Activated CD4-positive, alpha-beta T cell treated with anti-CD3 and anti-CD28 coated beads for 36 hours (primary cell): Measurements from ENCODE around the gene TCP1. TPM values are rescaled to one million over a fixed set of nuclear protein-coding genes. Genes with fewer than 3 reads are reported as not detected.
"Not testable (repeated sequence)": the region's sequence is repeated elsewhere in the genome, so short reads cannot be mapped to it uniquely, and the experiment has no call there.

Source experiments
- ATAC-seq: fragments of 200-7000 bp; cut with Tn5 transposase; one replicate; pipeline ENCODE4 v1.10.0; 2021; ENCODE audit warnings: mild to moderate bottlenecking, moderate library complexity
- CTCF ChIA-PET: fragments of 350-600 bp; sonication (Branson Sonifier 250); formaldehyde crosslinking; loops from one replicate; lab custom pipeline; 2021; ENCODE audit warnings: antibody characterized with exemption; lab: Charles Lee
- POLR2A ChIA-PET: fragments of 350-600 bp; sonication (Branson Sonifier 250); formaldehyde crosslinking; loops from one replicate; lab custom pipeline; 2021; ENCODE audit warnings: antibody characterized with exemption, inconsistent platforms; lab: Charles Lee
- DNase-seq: peaks from one replicate; pipeline ENCODE4 v3.0.0-alpha.2; 2020
- H3K27ac Mint-ChIP-seq: one replicate; pipeline ENCODE4 v1.8.0; 2021; ENCODE audit warnings: mixed read lengths
- H3K27me3 Mint-ChIP-seq: one replicate; pipeline ENCODE4 v1.8.0; 2021; ENCODE audit warnings: mixed read lengths
- H3K36me3 Mint-ChIP-seq: one replicate; pipeline ENCODE4 v1.8.0; 2021; ENCODE audit warnings: low read depth, mixed read lengths
- H3K4me1 Mint-ChIP-seq: one replicate; pipeline ENCODE4 v1.8.0; 2021; ENCODE audit warnings: mixed read lengths
- H3K4me3 Mint-ChIP-seq: one replicate; pipeline ENCODE4 v1.8.0; 2021; ENCODE audit warnings: mild to moderate bottlenecking, moderate library complexity, mixed read lengths
- H3K9me3 Mint-ChIP-seq: one replicate; pipeline ENCODE4 v1.8.0; 2021; ENCODE audit warnings: low read depth, mixed read lengths
- intact Hi-C, 2 experiments: fragments of 100-400 bp; cut with DNase I in 1 of 2; cut with micrococcal nuclease in 1 of 2; formaldehyde crosslinking; loops; one replicate each; pipeline versions ENCODE4 v1.14.2 to v1.15.1; 2022 to 2024; cut with DNase I, micrococcal nuclease
- total RNA-seq, 2 experiments: library from RNA; stranded (reverse); gene quantifications; one replicate each; pipeline ENCODE4 v1.2.3, GENCODE V29; 2021

TCP1 gene
- total RNA-seq, 2 experiments from 2014 or later = 358 to 496 TPM

- no peak for DNase-seq
- intact Hi-C loops = loop anchor here in 1 of 2 experiments (5.0 kb wide), 1 partner anchor 32 kb away; the partner anchor contains the start of gene TCP1
- CTCF ChIA-PET = interaction anchor here (1.1 to 1.2 kb wide), 2 partner anchors 12 to 18 kb away, joined by 3 to 4 read pairs; no protein-coding TSS in a partner anchor
- Mint-ChIP-seq H3K36me3 (peaks cover 51% of the 10 kb centered on the region), H3K27me3 (no peaks in the 10 kb centered on the region), H3K9me3 (no peaks in the 10 kb centered on the region), H3K27ac (peak overlapping the region; percentile 65), H3K4me1 (peaks cover 11% of the 10 kb centered on the region), H3K4me3 (no peak overlapping the region)
- no peak for ATAC-seq
- POLR2A ChIA-PET = no interaction called here
Observed at GRCh38 chr6:159754959-159755914, 34.2 kb downstream of the TCP1 start.

- Mint-ChIP-seq H3K9me3 (no peaks in the 10 kb centered on the region), H3K36me3 (peaks cover 57% of the 10 kb centered on the region), H3K27ac (no peak overlapping the region), H3K4me1 (peaks cover 6% of the 10 kb centered on the region), H3K4me3 (no peak overlapping the region), H3K27me3 (no peaks in the 10 kb centered on the region)
- DNase-seq (no peak), ATAC-seq (no peak)
- intact Hi-C loops = loop anchor here in 1 of 2 experiments (5.0 kb wide), 1 partner anchor 33 kb away; the partner anchor contains the start of gene TCP1
- POLR2A ChIA-PET = no interaction called here
- CTCF ChIA-PET = interaction anchor here (1.1 to 1.2 kb wide), 3 partner anchors 11 to 17 kb away, joined by 3 to 4 read pairs (median 3); no protein-coding TSS in a partner anchor
Observed at GRCh38 chr6:159754401-159754800, 35.0 kb downstream of the TCP1 start.

- Mint-ChIP-seq H3K27me3 (no peaks in the 10 kb centered on the region), H3K27ac (peak overlapping the region; percentile 10), H3K4me1 (peaks cover 2% of the 10 kb centered on the region), H3K36me3 (peaks cover 63% of the 10 kb centered on the region), H3K4me3 (no peak overlapping the region), H3K9me3 (no peaks in the 10 kb centered on the region)
- POLR2A ChIA-PET = no interaction called here
- intact Hi-C loops = loop anchor here in 1 of 2 experiments (5.0 kb wide), 1 partner anchor 34 kb away; the partner anchor contains the start of gene TCP1
- CTCF ChIA-PET = interaction anchor here (0.6 to 1.2 kb wide), 3 partner anchors 13 to 404 kb away, joined by 3 read pairs; no protein-coding TSS in a partner anchor
- DNase-seq (no peak), ATAC-seq (no peak)
Observed at GRCh38 chr6:159753081-159753872, 36.1 kb downstream of the TCP1 start.

- Mint-ChIP-seq H3K27me3 (no peaks in the 10 kb centered on the region), H3K36me3 (peaks cover 55% of the 10 kb centered on the region), H3K9me3 (no peaks in the 10 kb centered on the region), H3K27ac (no peak overlapping the region), H3K4me3 (no peak overlapping the region), H3K4me1 (peaks cover 2% of the 10 kb centered on the region)
- POLR2A ChIA-PET = interaction anchor here (0.5 to 0.8 kb wide), 2 partner anchors 9 to 23 kb away, joined by 3 to 4 read pairs; no protein-coding TSS in a partner anchor
- intact Hi-C loops = loop anchor here in 1 of 2 experiments (5.0 kb wide), 1 partner anchor 36 kb away; the partner anchor contains the start of gene TCP1
- DNase-seq (no peak), ATAC-seq (no peak)
- CTCF ChIA-PET = interaction anchor here (0.6 to 1.5 kb wide), 4 partner anchors 10 to 30 kb away, joined by 3 to 6 read pairs (median 4); no protein-coding TSS in a partner anchor
Observed at GRCh38 chr6:159751448-159751847, 38.0 kb downstream of the TCP1 start.

- Mint-ChIP-seq H3K36me3 (peaks cover 56% of the 10 kb centered on the region), H3K27ac (peak overlapping the region; percentile 70)
- CTCF ChIA-PET = interaction anchor here (0.7 to 1.3 kb wide), 2 partner anchors 17 to 49 kb away, joined by 3 read pairs; no protein-coding TSS in a partner anchor
- DNase-seq, H3K4me1 Mint-ChIP-seq, ATAC-seq, POLR2A ChIA-PET, intact Hi-C loops, H3K9me3 Mint-ChIP-seq, H3K4me3 Mint-ChIP-seq, H3K27me3 Mint-ChIP-seq: not testable (repeated sequence)
Observed at GRCh38 chr6:159748127-159748526, 41.3 kb downstream of the TCP1 start.

- CTCF ChIA-PET = interaction anchor here (1.3 to 1.5 kb wide), 2 partner anchors 15 to 18 kb away, joined by 3 to 4 read pairs; no protein-coding TSS in a partner anchor
- no peaks in the 10 kb centered on the region for H3K27me3 Mint-ChIP-seq
- no peak for ATAC-seq
- no peak overlapping the region for H3K27ac Mint-ChIP-seq
- intact Hi-C loops = no loop called here
- peaks cover 58% of the 10 kb centered on the region for H3K36me3 Mint-ChIP-seq
- H3K9me3 Mint-ChIP-seq = no peaks in the 10 kb centered on the region
- H3K4me3 Mint-ChIP-seq = no peak overlapping the region
- DNase-seq = no peak
- H3K4me1 Mint-ChIP-seq = peaks cover 4% of the 10 kb centered on the region
- POLR2A ChIA-PET = no interaction called here
Observed at GRCh38 chr6:159746759-159747158, 42.6 kb downstream of the TCP1 start.

GRCh38 chr6:159745081-159745480 is 44.3 kb downstream of the TCP1 start:
- DNase-seq = no peak
- Mint-ChIP-seq H3K27me3 (no peaks in the 10 kb centered on the region), H3K9me3 (no peaks in the 10 kb centered on the region), H3K4me3 (no peak overlapping the region), H3K36me3 (peaks cover 67% of the 10 kb centered on the region), H3K27ac (no peak overlapping the region), H3K4me1 (peaks cover 6% of the 10 kb centered on the region)
- ChIA-PET CTCF (no interaction called here), POLR2A (no interaction called here)
- no peak for ATAC-seq
- intact Hi-C loops = no loop called here

GRCh38 chr6:159742165-159742564 is 47.2 kb downstream of the TCP1 start:
- H3K9me3 Mint-ChIP-seq = no peaks in the 10 kb centered on the region
- DNase-seq (no peak), ATAC-seq (no peak)
- intact Hi-C loops = loop anchor here in 1 of 2 experiments (5.0 kb wide), 1 partner anchor 40 kb away; no protein-coding TSS in a partner anchor
- CTCF ChIA-PET = interaction anchor here (0.7 to 2.0 kb wide), 3 partner anchors 9 to 14 kb away, joined by 3 to 5 read pairs (median 3); no protein-coding TSS in a partner anchor
- H3K36me3 Mint-ChIP-seq = peaks cover 48% of the 10 kb centered on the region
- H3K4me1 Mint-ChIP-seq = peaks cover 19% of the 10 kb centered on the region
- no peaks in the 10 kb centered on the region for H3K27me3 Mint-ChIP-seq
- H3K27ac Mint-ChIP-seq = peak overlapping the region; percentile 55
- POLR2A ChIA-PET = interaction anchor here (0.7 kb wide), 1 partner anchor 20 kb away, joined by 3 read pairs; the partner anchor contains the start of gene ACAT2
- no peak overlapping the region for H3K4me3 Mint-ChIP-seq

- Mint-ChIP-seq H3K9me3 (no peaks in the 10 kb centered on the region), H3K36me3 (peaks cover 34% of the 10 kb centered on the region), H3K4me3 (no peak overlapping the region), H3K27ac (no peak overlapping the region), H3K27me3 (no peaks in the 10 kb centered on the region), H3K4me1 (peaks cover 28% of the 10 kb centered on the region)
- intact Hi-C loops = no loop called here
- CTCF ChIA-PET = interaction anchor here (0.7 to 1.2 kb wide), 4 partner anchors 14 to 49 kb away, joined by 3 to 4 read pairs (median 3); no protein-coding TSS in a partner anchor
- POLR2A ChIA-PET = no interaction called here
- DNase-seq (no peak), ATAC-seq (no peak)
Observed at GRCh38 chr6:159739341-159739740, 50.1 kb downstream of the TCP1 start.

GRCh38 chr6:159736908-159737307 is 52.5 kb downstream of the TCP1 start:
- no peaks in the 10 kb centered on the region for H3K9me3 Mint-ChIP-seq
- CTCF ChIA-PET = interaction anchor here (1.0 to 1.8 kb wide), 4 partner anchors 8 to 49 kb away, joined by 3 to 12 read pairs (median 4); no protein-coding TSS in a partner anchor
- POLR2A ChIA-PET = no interaction called here

More at GRCh38 chr6:159736908-159737307, 52.5 kb downstream of the TCP1 start:
- DNase-seq (no peak), ATAC-seq (no peak)
- no peak overlapping the region for H3K27ac Mint-ChIP-seq
- H3K4me1 Mint-ChIP-seq = peaks cover 45% of the 10 kb centered on the region
- intact Hi-C loops = loop anchor here in 1 of 2 experiments (1.0 kb wide), 1 partner anchor 31 kb away; no protein-coding TSS in a partner anchor
- no peak overlapping the region for H3K4me3 Mint-ChIP-seq
- H3K27me3 Mint-ChIP-seq = no peaks in the 10 kb centered on the region
- H3K36me3 Mint-ChIP-seq = peaks cover 29% of the 10 kb centered on the region
